Stimulated activated CD8-positive, alpha-beta memory T cell treated with anti-CD3 and anti-CD28 coated beads, Interleukin-4, amount 100 ng/mL, for 4 hours (primary cell): Measurements from ENCODE around the gene DHX58.

Source experiments
- DNase-seq, 2 donors: peaks; one replicate each; pipeline ENCODE4 v3.0.0-alpha.2; 2020; ENCODE audit warnings: low read depth in 2 of 2, low spot score in 1 of 2

DHX58 gene

DNA sequence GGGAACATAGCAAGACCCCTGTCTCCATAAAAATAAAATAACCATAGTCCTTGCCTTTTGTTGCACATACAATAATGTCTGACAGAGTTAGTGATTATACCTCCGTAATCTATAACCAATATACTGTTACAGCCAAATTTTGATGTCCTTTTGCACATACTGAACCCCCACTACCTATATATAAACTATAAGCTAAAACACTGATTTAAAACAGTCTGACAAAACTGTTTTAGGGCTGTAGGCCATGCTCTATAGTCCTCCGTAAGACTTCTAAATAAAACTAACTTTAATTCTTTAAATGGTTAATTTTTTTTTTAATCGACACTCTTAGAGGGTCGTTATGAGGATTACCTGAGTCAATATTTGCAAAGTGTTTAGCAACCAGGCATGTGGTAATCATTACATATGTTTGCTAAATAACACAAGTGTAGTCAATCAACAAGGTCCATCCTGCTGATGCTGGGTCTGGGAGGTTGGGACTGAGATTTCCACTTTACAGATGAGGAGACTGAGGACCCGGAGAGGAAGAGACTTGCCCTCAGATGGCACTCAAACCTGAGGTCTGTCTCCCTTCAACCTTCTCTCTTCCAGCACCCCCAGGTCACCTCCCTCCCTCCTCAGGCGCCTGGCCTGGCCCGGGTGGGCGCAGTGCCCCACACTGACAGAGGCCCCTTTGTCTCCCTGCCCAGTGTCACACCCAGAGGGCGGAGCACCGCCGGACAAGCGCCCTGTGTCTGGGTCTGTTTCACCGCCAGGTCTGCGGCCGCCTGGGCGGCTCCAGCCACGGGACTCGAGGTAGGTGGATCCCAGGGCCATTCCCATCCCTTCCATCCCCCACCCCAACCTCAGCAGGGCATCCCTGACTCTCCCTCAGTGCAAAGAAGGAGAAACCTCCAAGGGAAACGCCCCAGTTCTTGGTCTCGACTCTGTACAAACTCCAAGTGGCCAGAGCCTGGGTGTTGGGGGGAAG is 24.5 kb downstream of the DHX58 start:
- no peak for DNase-seq

DNA sequence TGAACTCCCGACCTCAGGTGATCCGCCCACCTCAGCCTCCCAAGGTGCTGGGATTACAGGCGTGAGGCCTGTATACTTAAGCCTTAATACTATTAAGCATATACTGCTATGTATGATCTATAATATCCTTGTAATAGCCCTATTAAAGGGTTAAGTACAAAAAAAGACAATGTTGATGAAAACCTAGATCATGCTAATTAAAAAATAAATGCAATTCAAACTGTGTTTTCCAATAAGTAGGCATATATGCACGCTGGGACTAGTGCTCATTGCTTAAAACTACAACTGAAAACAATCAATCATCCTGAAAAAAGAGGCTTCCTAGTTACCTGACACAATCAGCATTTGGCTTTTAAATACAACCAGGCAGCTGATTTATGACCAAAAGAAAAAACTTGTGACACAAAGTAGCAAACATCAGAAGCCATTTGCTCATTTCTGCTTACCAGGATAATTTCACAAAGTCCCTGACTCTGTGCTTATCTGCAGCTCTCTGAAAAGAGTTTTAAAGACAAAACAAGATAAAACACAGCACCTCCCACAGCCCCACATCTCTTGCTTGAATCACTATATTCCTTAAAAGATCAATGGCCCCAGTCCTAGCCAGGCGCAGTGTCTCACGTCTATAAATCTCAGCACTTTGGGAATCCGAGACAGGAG is 25.3 kb downstream of the DHX58 start:
- DNase-seq = no peak

DNA sequence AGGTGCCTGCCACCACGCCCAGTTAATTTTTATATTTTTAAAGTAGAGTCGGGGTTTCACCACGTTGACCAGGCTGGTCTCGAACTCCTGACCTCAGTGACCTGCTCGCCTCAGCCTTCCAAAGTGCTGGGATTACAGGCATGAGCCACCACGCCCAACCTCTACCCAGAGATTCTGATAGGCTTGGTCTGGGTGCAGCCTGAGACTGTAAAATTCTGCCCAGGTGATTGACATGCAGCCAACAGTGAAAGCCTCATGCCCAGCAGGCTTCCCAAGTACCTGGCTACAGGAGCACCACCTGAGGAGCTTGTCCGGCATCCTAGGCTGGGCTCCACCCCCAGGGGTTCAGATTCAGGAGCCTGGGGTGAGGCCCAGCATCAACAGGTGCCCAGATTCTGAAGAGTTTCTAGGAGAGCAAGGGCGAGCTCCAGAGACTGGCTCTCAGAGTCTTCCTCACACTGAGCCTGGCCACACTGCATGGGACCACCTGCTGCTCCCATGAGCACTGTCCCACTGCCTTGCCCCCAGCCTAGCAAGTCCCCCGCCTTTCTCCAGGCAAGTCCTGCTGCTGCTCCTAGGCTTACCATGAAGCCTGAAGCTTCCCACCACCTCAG is 30.9 kb downstream of the DHX58 start:
- no peak for DNase-seq

DNA sequence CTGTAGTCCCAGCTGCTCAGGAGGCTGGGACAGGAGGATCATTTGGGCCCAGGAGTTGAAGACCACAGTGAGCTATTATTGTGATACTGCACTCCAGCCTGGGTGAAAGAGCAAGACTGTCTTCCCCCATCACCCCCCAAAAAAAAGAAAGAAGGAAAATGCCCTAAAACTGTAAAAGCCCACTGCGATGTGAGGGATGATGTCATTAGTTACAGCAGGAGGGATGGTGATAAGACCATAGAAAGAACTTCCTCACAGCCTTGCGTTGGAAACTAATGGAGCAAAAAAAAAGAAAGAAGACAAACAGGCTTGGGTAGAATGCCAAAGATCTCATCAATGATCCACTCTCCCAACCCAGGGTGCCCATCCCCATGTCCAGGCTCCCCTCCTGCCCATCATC is 33.0 kb downstream of the DHX58 start:
- no peak for DNase-seq

DNA sequence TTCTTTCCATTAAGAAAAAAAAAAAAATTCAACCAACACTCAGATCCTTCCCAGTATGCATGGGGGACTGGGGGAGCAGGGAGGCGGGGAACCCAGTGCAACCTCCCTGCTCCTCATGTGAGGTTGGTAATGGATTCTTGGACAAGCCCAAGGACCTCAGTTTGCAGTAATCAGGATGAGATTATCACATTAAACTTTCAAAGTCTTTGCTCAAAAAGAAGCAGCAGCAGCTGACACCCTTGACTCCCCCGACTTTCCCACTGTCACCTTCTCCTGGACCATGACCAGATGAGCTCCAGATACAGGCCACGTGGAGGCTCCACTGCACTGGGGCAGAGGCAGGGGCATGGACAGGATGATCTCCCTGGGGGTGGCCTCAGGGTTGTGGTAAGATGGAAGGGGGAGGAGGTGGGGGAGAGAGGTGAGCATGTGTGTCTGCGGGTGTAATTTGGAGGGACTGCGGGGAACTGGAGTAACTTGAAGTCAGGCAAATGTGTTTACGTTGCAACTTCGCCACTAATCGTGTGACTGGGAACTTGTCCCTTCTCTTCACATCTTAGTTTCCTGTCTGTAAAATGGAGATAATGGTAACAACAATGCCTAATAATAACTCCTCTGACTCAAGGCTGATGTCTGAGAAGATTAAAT is 34.0 kb downstream of the DHX58 start:
- no peak for DNase-seq

DNA sequence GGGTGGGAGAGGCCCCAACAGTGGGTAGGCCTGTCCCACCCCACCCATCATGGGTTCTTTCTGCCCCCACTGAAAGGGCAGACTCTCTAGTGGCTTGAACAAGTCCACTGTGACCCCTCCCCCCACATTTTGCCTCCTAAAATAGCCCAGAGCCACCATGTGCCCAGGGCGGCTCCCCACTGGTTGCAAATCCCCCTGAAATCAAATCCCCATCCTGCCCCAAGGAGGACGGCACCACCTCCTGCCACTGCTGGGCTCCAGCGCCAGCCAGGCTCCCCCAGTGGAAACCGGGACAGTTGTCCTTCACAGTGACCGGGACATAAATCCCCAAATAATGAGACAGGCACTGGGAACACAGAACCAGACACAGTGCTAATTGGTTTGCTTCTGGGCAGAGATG is 34.8 kb downstream of the DHX58 start:
- DNase-seq = no peak

DNA sequence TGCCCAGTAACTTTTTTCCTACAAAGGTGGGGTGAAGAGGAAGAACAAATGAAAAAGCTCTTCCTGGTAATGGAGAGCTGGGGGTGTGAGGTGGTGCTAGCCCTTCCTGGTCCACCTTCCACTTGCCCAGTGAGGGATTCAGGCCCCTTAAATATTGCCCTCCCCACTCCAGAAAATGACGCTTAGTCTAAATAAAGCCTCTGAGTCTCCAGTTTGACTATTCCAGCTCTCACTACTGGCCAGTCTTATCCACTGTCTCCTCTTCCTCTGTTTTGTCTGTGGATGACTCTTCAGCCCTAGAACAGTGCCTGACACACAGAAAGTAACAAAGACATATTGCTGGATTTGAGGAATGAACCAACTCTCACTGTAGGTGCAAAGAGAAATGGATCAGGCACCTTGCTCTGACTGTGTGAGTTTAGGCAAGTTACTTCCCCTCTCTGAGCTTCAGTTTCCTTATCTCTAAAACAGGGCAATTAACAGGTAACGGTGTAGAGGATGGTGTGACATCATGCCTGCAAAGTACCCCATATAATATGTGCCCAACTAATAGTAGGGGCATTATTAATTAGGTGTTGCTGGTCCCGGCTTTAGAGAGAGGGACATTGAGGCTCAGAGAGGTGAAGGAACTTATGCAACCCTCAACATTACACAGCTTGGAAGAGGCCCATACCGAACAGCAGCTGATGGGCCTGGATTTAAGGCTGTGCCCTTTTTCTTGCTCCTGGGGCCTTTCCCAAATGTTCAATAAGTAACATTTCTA is 35.5 kb downstream of the DHX58 start:
- no peak for DNase-seq

DNA sequence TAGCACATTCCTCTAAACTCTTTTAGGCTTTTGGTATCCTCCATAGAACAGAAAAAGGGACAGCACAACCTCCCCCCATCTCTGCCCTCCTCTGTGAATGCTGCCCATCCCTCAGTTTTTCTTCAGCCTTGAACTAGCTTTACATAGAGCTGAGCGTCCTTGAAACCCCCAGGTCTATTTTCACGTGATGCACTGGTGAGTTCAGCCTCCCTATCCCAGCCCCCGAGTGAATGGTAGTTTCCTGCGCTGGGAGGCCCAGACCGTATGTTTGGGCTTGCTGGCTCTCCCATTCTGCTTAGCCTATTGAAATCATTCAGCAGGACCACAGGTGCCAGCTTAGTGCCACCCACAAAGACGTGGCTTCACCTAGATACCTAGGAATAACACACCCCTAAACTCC is 36.7 kb downstream of the DHX58 start:
- no peak for DNase-seq

DNA sequence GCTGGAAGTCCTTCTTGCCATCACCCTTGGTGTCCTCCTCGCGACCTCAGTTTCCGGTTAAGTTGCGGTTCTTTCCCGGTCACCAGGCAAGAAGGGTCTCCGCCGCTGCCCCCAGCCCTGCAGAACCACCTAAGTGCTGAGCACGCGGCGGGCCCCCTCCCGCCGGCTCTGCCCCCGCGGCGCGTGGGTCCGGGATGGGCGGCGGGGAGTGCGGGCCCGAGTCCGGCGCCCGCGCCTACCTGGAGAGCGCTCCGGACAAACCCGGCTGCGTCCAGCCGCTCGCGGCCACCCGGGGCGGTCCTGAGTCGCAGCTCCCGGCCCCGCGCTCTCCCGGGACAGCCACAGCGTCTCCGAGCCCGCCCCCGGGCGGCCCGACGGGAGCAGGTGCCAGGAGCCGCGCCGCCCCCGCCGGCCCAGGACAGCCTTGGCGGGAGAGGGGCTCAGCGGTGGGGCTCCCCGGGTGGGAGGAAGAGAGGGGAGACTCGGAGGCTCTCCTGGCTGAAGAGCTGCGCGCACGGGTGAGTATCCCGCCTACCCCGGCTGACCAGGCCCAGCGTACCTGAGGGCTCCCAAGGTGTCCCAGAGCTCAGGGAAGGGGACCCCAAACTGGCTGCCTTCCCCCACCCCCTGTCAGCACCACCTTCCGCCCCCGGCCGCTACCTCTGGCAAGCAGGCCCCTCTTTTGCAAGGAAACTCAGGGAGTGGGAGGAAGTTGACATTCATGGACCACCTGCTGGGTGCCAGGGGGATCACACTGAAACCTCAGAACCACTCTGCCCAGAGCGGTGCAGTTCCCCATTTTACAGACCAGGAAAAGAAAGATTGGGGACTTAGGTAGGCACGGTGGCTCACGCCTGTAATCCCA is 40.0 kb downstream of the DHX58 start:
- no peak for DNase-seq

DNA sequence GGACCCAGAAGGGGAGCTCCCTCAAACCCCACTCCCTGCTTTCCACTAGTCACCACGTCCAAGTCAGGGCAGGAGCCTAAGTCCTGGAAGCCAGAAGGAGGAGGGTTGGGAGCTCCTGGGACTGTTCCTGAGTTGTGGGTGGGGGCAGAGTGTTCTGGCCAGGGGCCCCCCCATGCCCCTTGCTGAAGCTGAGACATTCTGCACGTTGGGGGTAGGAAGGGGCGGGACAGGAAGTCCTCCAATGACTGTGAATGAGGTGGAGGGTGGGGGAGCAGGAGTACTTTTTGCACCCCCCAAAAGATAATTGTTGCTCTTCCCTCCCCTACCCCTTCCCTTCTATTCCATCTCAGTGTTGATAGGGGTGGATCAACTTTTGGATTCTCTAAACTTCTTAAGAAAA is 40.7 kb downstream of the DHX58 start:
- DNase-seq = no peak

DNA sequence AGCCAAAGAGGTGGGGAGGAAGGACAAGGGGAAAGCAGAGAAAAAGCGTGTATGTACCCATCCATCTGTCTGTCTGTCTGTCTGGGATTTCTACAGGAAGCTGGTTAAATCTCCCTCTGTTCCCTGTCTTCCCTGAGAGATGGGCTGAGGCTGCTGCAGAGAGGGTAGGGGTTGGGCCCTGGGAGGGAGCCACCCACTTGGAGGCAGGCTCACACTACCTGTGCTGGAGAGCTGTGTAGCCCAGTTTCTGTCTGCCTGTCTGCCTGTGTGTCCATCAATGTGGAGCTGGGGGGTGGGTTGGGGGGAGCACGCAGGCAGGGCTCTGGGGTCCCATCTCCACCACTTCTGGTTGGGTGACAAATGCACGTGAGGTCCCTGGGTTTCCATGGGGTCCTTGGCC is 43.5 kb downstream of the DHX58 start:
- no peak for DNase-seq

DNA sequence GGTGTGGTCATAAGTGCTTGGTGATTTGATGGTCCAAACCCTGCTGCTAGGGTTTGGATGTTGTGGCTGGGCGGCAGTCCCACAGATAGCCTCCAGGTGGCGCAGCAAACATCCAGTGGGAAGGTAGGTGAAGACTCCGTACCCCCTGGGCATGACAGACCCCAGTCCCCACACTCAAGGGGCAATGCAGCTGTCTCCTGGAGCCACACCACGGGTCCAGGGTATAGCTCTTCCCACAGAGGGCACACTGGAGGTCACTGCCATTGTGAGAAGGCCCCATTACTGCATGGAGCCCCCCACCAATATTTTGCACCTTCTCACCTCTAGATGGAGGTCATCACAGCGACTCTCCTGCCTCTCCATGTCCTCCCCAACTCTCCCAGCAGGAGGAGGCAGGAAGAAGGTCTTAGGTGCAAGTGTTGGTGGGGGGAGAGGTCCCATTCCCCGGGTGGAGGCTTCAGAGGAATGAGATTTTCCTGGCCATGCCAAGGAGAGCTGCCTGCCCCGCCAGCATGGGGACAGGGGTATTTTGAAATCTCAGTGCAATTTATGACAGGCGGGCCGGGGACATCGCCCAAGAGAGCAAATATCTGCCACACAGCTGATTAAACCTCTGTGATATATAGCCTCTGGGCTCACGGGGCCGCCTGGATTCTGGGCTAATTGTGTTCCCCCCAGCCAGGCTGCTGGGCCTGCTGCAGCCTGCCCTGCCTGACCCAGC is 45.0 kb downstream of the DHX58 start:
- DNase-seq = peak in 1 of 2 donors; percentile 61

DNA sequence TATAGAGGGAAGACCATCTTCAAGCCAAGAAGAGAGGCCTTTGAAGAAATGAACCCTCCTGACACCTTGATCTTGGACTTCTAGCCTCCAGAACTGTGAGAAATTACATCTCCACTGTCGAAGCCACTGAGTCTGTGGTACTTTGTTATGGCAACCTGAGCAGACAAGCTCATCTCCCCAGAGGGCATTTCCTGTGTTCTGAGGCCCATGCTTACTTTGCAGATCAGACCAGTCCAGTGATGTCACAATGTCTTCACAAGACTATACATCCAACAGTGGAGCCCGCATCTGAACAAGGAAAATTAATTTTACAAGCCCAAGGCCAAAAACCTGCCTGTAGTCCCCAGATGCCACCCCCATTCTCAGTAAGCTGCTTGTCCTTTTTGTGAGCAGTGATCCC is 47.3 kb downstream of the DHX58 start:
- no peak for DNase-seq

DNA sequence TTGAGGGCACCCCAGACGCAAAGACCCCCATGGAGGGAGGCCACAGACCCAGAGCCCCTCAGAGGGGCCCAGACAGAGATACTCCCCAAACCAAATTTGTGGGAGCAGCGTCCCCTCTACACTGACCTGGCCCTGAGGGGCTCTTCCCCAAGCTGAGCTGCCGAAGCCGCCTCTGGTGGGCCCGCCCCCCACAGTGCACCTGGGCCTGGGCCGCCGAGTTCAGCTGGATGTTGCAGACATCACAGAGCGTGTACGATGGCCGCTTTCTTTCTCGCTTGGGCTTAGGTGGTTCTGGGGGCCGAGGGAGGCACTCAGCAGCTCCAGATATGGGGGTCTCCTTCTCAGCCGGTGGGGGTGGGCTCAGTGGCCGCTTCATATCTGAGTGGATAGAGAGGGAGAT is 49.8 kb downstream of the DHX58 start:
- DNase-seq = no peak

DNA sequence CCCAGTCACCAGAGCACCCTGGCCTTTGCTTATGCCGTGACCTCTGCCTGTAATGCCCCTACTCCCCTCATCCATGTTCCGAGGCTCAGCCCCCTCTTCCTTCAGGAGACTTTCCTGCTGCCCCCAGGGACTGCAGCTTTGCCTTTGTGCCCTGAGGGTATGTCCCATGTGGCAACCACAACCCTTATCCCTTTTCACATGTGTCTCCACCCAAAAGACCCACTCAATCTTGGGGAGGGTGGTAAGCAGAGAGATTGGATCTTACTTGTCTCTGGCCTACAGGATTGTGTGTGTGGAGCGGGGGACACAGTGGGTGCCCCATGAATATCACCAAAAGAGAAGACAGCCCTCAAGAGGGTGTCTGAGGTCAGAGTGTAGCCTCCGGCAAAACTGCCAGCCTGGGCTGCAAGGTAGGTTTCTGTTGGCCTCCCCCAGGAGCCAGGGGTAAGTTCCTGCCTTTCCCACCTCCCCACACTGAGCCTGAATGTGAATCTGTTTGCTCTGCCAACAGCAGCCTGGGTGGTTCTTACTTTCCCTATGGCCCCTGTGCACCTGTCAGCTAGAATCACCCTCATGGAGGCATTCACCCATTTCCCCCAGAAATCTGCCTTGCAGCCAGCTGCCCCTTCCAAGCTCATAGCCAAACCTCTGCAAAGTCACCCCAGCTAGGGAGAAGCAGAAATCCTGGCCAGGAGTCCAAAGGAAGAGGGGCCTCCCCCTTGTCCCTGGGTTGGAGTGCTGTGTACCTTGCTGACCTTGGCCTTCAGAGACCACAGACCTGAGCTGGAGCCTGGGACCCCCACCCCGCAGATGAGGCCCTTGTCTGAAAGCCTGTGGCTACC is 50.6 kb downstream of the DHX58 start:
- no peak for DNase-seq

DNA sequence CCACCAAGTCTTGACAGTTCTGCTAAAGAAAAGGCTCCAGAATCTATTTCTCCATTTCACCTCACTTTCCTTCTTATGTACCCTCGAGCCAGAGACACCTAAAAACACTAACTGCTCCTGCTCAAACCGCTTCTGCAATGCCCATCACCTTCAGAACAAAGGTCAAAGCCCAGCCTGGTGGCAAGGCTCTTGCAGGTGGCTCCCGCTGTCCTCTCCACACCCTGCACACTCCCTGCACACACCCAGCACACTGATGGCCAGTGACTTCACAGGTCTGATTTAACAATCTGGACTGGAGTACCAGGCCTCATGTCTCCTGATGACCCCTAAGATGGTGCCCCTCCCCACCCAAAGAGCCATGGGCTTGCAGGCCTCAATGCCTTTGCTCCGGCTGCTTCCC is 52.3 kb downstream of the DHX58 start:
- DNase-seq = no peak

DNA sequence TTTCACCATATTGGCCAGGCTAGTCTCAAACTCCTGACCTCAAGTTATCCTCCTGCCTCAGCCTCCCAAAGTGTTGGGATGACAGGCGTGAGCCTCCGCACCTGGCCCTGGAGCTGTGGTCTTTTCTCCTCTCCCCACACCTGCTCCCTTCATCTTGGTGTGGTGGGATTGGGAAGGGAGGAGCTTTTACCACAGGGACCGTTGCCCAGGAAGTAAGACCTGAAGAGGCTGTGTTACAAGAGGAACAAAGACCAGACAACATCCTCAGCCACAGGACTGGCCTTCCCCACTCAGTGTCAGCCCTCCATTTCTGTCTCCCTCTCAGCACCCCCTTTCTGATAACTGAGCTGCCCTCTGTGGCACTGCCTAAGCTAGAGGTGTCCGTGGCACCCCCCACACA is 52.7 kb downstream of the DHX58 start:
- DNase-seq = no peak

DNA sequence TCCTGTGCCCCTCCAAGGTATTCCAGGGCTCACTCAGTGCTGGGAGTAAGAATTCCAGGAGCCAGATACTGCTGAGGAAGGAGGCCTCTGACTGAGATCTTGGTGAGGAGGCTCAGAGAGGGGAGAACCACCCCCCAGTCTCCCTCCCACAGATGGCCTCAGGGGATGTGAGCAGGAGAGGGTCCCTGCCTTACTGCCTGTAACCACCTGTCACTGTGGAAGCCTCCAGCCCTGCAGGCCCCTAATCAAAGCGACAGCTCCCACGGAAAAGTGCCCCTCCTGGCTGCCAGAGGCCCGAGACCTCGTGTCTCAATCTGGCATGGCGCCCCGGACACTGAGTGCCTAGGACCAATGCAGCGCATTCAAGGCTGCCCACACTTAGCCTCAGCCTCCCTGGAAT is 54.5 kb downstream of the DHX58 start:
- no peak for DNase-seq
